HFFc6 (cell line): ENCODE measurements around the gene EPHB3. TPM values are rescaled to one million over a fixed set of nuclear protein-coding genes. Genes with fewer than 3 reads are reported as not detected.

Experiments
- DNase-seq: peaks from one replicate; pipeline ENCODE4 v3.0.0-alpha.2; 2018
- H3K27ac Mint-ChIP-seq: 2 replicates; pipeline ENCODE4 v1.8.0; 2020; ENCODE audit warnings: mild to moderate bottlenecking, mixed read lengths
- H3K27me3 Mint-ChIP-seq: 2 replicates; pipeline ENCODE4 v1.8.0; 2021; ENCODE audit warnings: mild to moderate bottlenecking, moderate library complexity, mixed read lengths; ENCODE audit not compliant: insufficient read depth
- H3K36me3 Mint-ChIP-seq: 2 replicates; pipeline ENCODE4 v1.8.0; 2021; ENCODE audit warnings: low read depth, mixed read lengths
- H3K4me1 Mint-ChIP-seq: 2 replicates; pipeline ENCODE4 v1.8.0; 2020; ENCODE audit warnings: low read depth, mixed read lengths
- H3K4me3 Mint-ChIP-seq: 2 replicates; pipeline ENCODE4 v1.8.0; 2020; ENCODE audit warnings: mild to moderate bottlenecking, moderate library complexity, mixed read lengths
- H3K9me3 Mint-ChIP-seq: 2 replicates; pipeline ENCODE4 v1.8.0; 2020; ENCODE audit warnings: mild to moderate bottlenecking, mixed read lengths
- CTCF ChIP-seq: fragments of 200-600 bp; sonication (generic); IDR thresholded peaks from 2 replicates; pipeline ENCODE4 v1.5.0; 2021; ENCODE audit warnings: antibody characterized with exemption, mild to moderate bottlenecking
- total RNA-seq, 6 experiments: library from RNA; stranded (reverse); fragmentation: NEBNext Ultra II Directional; extraction: Animal tissue kit (Norgen Biotek cat#: 25700); gene quantifications; 2 replicates in 1 of 6; 3 replicates in 5 of 6; pipeline ENCODE4 v1.2.3, GENCODE V29; 2021

Gene EPHB3
- total RNA-seq, 6 experiments from 2014 or later: 3.0 to 6.6 (median 3.6) TPM

DNA sequence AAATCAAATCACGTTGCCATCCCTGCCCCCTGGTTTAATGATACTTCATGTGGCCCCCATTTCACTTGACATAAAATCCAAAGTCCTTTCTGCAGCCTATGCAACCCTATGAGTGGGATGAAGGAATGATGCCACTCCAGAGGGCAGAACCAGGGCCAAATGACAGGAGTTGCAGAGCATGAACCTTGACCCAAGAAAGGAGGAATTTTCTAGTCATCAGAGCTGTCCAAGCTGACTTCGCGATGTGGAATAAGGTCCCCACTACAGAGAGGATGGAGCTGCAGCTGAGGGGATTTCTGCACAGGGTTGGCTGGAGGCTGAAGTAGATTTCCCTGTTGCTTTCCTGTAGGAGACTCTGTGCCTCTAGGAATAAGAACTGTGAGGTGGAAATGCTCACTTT lies 15.8 kb upstream of the EPHB3 start:
- DNase-seq: no peak
- H3K36me3 Mint-ChIP-seq: no peaks in the 10 kb centered on the region
- H3K27me3 Mint-ChIP-seq: peaks cover 71% of the 10 kb centered on the region
- H3K4me1 Mint-ChIP-seq: 0 out of 2 replicates have a peak, but pooled peaks cover 6% of the 10 kb centered on the region
- H3K4me3 Mint-ChIP-seq: no peak overlapping the region
- no peak overlapping the region for H3K27ac Mint-ChIP-seq
- no peak for TF ChIP-seq CTCF
- no peaks in the 10 kb centered on the region for H3K9me3 Mint-ChIP-seq

- DNase-seq: no peak
- Mint-ChIP-seq H3K27me3 (peaks cover 68% of the 10 kb centered on the region), H3K4me1 (0 out of 2 replicates have a peak, but pooled peaks cover 6% of the 10 kb centered on the region), H3K36me3 (no peaks in the 10 kb centered on the region), H3K27ac (no peak overlapping the region), H3K9me3 (no peaks in the 10 kb centered on the region), H3K4me3 (no peak overlapping the region)
- no peak for TF ChIP-seq CTCF
Observed at GRCh38 chr3:184546252-184546651, 15.3 kb upstream of the EPHB3 start.

- no peak overlapping the region for H3K4me3 Mint-ChIP-seq
- H3K27ac Mint-ChIP-seq: no peak overlapping the region
- H3K27me3 Mint-ChIP-seq: peaks cover 64% of the 10 kb centered on the region
- no peak for TF ChIP-seq CTCF
- H3K4me1 Mint-ChIP-seq: no peaks in the 10 kb centered on the region
- H3K36me3 Mint-ChIP-seq: no peaks in the 10 kb centered on the region
- no peak for DNase-seq
- H3K9me3 Mint-ChIP-seq: no peaks in the 10 kb centered on the region
Observed at GRCh38 chr3:184549796-184550577, 11.6 kb upstream of the EPHB3 start.

GRCh38 chr3:184551103-184551502 lies 10.5 kb upstream of the EPHB3 start:
- Mint-ChIP-seq H3K9me3 (no peaks in the 10 kb centered on the region), H3K4me1 (no peaks in the 10 kb centered on the region), H3K27me3 (peaks cover 54% of the 10 kb centered on the region), H3K36me3 (no peaks in the 10 kb centered on the region), H3K27ac (no peak overlapping the region), H3K4me3 (no peak overlapping the region)
- no peak for DNase-seq
- no peak; the same call in 1 of the 2 replicates for TF ChIP-seq CTCF

DNA sequence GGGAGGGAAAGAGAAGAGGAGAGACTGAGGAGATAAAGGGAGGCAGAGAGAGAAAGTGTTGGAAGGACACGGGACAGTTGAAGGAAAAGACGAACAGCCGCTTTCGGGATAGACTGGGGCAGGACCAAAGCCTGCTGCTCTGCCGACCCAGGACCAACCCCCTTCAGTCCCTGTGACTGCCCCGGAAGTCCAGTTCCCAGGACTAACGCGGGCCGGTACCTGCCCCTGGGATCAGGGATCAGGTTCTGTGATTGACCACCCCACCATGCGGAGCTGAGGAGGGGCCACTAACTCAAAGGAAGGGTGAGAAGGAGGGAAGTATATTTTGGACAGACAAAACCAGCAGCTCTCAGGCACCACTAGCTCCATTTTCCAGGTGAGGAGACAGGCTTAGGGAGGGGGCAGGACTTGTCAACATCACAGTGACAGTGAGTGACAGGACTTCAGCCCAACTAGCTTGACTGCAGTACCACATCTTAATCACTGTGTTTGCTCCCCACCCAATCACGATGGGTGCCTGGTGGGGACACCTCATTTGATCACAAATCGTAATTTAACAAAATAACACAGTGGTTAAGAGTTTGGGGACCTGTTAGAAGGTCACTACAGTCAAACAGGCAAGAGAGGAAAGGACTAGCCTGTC lies 9.8 kb upstream of the EPHB3 start:
- no peak overlapping the region for H3K27ac Mint-ChIP-seq
- H3K27me3 Mint-ChIP-seq: peaks cover 54% of the 10 kb centered on the region
- H3K36me3 Mint-ChIP-seq: no peaks in the 10 kb centered on the region
- TF ChIP-seq CTCF: no peak
- no peak for DNase-seq
- no peaks in the 10 kb centered on the region for H3K4me1 Mint-ChIP-seq
- no peaks in the 10 kb centered on the region for H3K9me3 Mint-ChIP-seq
- H3K4me3 Mint-ChIP-seq: no peak overlapping the region
